Cortex of kidney (tissue), 1 donor: ENCODE results near the gene CNOT9.

Experiments used
- DNase-seq: peaks from one replicate; lab custom pipeline; 2025; lab: John Stamatoyannopoulos, UW

CNOT9 gene

DNA sequence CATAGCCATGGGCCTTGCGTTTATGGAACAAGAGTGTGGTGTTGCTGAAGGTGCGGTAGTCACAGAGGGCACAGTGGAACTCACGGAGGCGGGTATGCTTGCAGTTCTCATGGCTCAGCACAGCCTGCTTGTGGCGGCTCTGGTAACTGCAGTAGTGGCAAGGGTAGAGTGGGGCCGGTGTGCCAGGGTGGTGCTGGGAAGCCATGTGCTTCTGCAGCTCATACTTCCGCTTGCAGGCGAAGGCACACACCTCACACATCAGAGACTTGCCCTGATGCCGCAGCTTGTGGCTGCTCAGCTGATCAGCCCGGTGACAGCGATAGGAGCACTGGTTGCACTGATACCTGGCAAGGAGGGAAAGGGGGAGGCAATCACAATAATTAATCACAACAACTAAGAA lies 76.1 kb downstream of the CNOT9 start:
- no peak for DNase-seq

DNA sequence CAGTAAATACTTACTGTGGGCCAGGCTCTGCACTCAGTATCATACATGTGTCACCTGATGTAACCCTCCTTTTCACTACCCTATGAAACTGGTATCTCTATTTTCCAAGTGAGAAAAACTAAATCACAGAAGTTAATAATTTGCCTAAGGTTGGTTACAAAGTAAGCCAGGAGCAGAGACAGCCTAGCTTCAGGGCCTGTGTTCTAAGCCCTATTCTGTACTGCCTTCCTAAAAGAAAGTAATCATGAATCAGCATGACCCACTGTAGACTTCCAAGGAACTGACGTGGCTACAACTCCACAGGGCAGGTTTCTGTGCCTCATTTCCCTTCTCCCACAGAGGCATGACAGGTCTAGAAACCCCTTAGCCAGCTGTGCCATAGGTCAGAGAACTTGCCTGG lies 76.5 kb downstream of the CNOT9 start:
- DNase-seq: no peak
